ENCODE data around the gene SCN5A.

DNA sequence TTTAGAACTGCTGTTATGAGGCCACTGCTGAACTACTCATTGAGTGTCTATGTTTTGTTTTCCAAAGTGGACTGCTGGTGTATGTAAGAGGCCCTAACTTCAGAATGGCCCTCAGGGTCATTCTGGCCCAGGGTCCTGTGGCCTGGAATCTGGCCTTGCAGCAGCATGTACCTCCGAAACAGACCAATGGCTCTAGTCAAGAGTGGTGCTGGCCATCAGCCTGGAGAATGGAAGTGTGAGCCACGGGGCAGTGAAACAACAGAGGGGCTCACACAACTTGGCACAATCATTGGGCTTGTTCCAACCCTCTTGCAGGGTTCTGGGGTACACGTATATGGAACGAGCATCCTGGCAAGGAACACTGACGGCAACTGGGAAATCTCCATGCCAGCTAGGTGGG lies 40.5 kb downstream of the SCN5A start:
- no peak for TF ChIP-seq CREB1 (IDR thresholded peaks at IDR 0.05; ENCODE audit: low read depth)
- TF ChIP-seq YY1 (IDR thresholded peaks at IDR 0.05; ENCODE audit: low read depth), result no peak
- no peak for TF ChIP-seq EP300 (IDR thresholded peaks at IDR 0.05; ENCODE audit: borderline replicate concordance)
- no peak for TF ChIP-seq TAF1 (IDR thresholded peaks at IDR 0.05; ENCODE audit: low read depth)
- TF ChIP-seq, protein P1, sequence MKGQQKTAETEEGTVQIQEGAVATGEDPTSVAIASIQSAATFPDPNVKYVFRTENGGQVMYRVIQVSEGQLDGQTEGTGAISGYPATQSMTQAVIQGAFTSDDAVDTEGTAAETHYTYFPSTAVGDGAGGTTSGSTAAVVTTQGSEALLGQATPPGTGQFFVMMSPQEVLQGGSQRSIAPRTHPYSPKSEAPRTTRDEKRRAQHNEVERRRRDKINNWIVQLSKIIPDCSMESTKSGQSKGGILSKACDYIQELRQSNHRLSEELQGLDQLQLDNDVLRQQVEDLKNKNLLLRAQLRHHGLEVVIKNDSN (IDR thresholded peaks at IDR 0.05), result no peak

Data from Ishikawa (cell line).